ENCODE results near the gene JAG2.

Gene JAG2

GRCh38 chr14:105171004-105171673, 2.6 kb upstream of the JAG2 start:
- H4K20me1 ChIP-seq (ENCODE audit: low read depth, low read length) = no peaks in the 10 kb centered on the region
- H3K9me3 ChIP-seq (ENCODE audit: insufficient read depth, low read length) = no peaks in the 10 kb centered on the region
- no peaks in the 10 kb centered on the region for H3K79me2 ChIP-seq (ENCODE audit: insufficient read depth, low read length)
- TF ChIP-seq EZH2phosphoT487 (conservative IDR thresholded peaks at IDR 0.05; ENCODE audit: low read length) (no peak), CTCF (IDR thresholded peaks at IDR 0.05; ENCODE audit: insufficient read depth, low read length, poor library complexity, severe bottlenecking) (no peak)
- no peak overlapping the region for H3K4me2 ChIP-seq (ENCODE audit: low read depth, low read length, poor library complexity, severe bottlenecking)
- H3K9me2 ChIP-seq (replicated peaks; ENCODE audit: insufficient read depth, low read length) = no peaks in the 10 kb centered on the region
- no peaks in the 10 kb centered on the region for H3K36me3 ChIP-seq (ENCODE audit: low read length)
- H3K27ac ChIP-seq (ENCODE audit: low read depth, low read length) = no peak overlapping the region
- H2AFZ ChIP-seq (ENCODE audit: low read depth, low read length, severe bottlenecking) = no peak overlapping the region
- no peak overlapping the region for H3K9ac ChIP-seq (ENCODE audit: low read length)
- H3K4me3 ChIP-seq (ENCODE audit: insufficient read depth, low read length, poor library complexity, severe bottlenecking) = no peak overlapping the region
- no peaks in the 10 kb centered on the region for H3F3A ChIP-seq (ENCODE audit: insufficient read depth)
- no peaks in the 10 kb centered on the region for H3K27me3 ChIP-seq (ENCODE audit: low read length)

- H3K9me3 ChIP-seq (ENCODE audit: insufficient read depth, low read length) = no peaks in the 10 kb centered on the region
- no peaks in the 10 kb centered on the region for H3K9me2 ChIP-seq (replicated peaks; ENCODE audit: insufficient read depth, low read length)
- TF ChIP-seq EZH2phosphoT487 (conservative IDR thresholded peaks at IDR 0.05; ENCODE audit: low read length) (no peak), CTCF (IDR thresholded peaks at IDR 0.05; ENCODE audit: insufficient read depth, low read length, poor library complexity, severe bottlenecking) (no peak)
- H3K27ac ChIP-seq (ENCODE audit: low read depth, low read length) = no peak overlapping the region
- no peak overlapping the region for H2AFZ ChIP-seq (ENCODE audit: low read depth, low read length, severe bottlenecking)
- H3F3A ChIP-seq (ENCODE audit: insufficient read depth) = no peaks in the 10 kb centered on the region
- H3K36me3 ChIP-seq (ENCODE audit: low read length) = no peaks in the 10 kb centered on the region
- H3K27me3 ChIP-seq (ENCODE audit: low read length) = no peaks in the 10 kb centered on the region
- H3K4me2 ChIP-seq (ENCODE audit: low read depth, low read length, poor library complexity, severe bottlenecking) = no peak overlapping the region
- H3K79me2 ChIP-seq (ENCODE audit: insufficient read depth, low read length) = no peaks in the 10 kb centered on the region
- no peak overlapping the region for H3K9ac ChIP-seq (ENCODE audit: low read length)
- no peak overlapping the region for H3K4me3 ChIP-seq (ENCODE audit: insufficient read depth, low read length, poor library complexity, severe bottlenecking)
- H4K20me1 ChIP-seq (ENCODE audit: low read depth, low read length) = no peaks in the 10 kb centered on the region
Measured at GRCh38 chr14:105169776-105170655, 1.4 kb upstream of the JAG2 start.

- Histone ChIP-seq H3K9me2 (replicated peaks; ENCODE audit: insufficient read depth, low read length) (no peaks in the 10 kb centered on the region), H3K9ac (ENCODE audit: low read length) (no peak overlapping the region; the same call in 1 of the 2 replicates), H3F3A (ENCODE audit: insufficient read depth) (no peaks in the 10 kb centered on the region), H3K36me3 (ENCODE audit: low read length) (no peaks in the 10 kb centered on the region), H3K27me3 (ENCODE audit: low read length) (no peaks in the 10 kb centered on the region), H3K4me3 (ENCODE audit: insufficient read depth, low read length, poor library complexity, severe bottlenecking) (peak overlapping the region; percentile 42), H4K20me1 (ENCODE audit: low read depth, low read length) (no peaks in the 10 kb centered on the region), H3K27ac (ENCODE audit: low read depth, low read length) (no peak overlapping the region), H2AFZ (ENCODE audit: low read depth, low read length, severe bottlenecking) (peak overlapping the region; percentile 61), H3K4me2 (ENCODE audit: low read depth, low read length, poor library complexity, severe bottlenecking) (peak overlapping the region; percentile 53), H3K79me2 (ENCODE audit: insufficient read depth, low read length) (no peaks in the 10 kb centered on the region), H3K9me3 (ENCODE audit: insufficient read depth, low read length) (no peaks in the 10 kb centered on the region)
- TF ChIP-seq CTCF (IDR thresholded peaks at IDR 0.05; ENCODE audit: insufficient read depth, low read length, poor library complexity, severe bottlenecking) = peak; percentile 82
- no peak for TF ChIP-seq EZH2phosphoT487 (conservative IDR thresholded peaks at IDR 0.05; ENCODE audit: low read length)
Measured at GRCh38 chr14:105168979-105169507, 467 bp upstream of the JAG2 start.
